GM12875 (cell line): Measurements from ENCODE around the gene AP1G1.
"Not testable (repeated sequence)": the region's sequence is repeated elsewhere in the genome, so short reads cannot be mapped to it uniquely, and the experiment has no call there.

ENCODE experiments used
- H3K4me3 ChIP-seq: one replicate; pipeline ENCODE4 v1.5.1; 2011; ENCODE audit warnings: low read depth, low read length, control low read depth
- TF ChIP-seq, protein P1 (sequence below): IDR thresholded peaks from 2 replicates; pipeline ENCODE4 v1.5.1; 2011; ENCODE audit warnings: low read depth, mild to moderate bottlenecking, control low read depth, inconsistent platforms, low read length, moderate library complexity, borderline replicate concordance; ENCODE audit not compliant: insufficient read depth

The AP1G1 gene

GRCh38 chr16:71789136-71789535 lies 19.5 kb downstream of the AP1G1 start:
- TF ChIP-seq, protein P1, sequence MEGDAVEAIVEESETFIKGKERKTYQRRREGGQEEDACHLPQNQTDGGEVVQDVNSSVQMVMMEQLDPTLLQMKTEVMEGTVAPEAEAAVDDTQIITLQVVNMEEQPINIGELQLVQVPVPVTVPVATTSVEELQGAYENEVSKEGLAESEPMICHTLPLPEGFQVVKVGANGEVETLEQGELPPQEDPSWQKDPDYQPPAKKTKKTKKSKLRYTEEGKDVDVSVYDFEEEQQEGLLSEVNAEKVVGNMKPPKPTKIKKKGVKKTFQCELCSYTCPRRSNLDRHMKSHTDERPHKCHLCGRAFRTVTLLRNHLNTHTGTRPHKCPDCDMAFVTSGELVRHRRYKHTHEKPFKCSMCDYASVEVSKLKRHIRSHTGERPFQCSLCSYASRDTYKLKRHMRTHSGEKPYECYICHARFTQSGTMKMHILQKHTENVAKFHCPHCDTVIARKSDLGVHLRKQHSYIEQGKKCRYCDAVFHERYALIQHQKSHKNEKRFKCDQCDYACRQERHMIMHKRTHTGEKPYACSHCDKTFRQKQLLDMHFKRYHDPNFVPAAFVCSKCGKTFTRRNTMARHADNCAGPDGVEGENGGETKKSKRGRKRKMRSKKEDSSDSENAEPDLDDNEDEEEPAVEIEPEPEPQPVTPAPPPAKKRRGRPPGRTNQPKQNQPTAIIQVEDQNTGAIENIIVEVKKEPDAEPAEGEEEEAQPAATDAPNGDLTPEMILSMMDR: no peak
- H3K4me3 ChIP-seq: no peak overlapping the region

GRCh38 chr16:71788578-71788977 lies 20.1 kb downstream of the AP1G1 start:
- H3K4me3 ChIP-seq: no peak overlapping the region
- TF ChIP-seq, protein P1: no peak

DNA sequence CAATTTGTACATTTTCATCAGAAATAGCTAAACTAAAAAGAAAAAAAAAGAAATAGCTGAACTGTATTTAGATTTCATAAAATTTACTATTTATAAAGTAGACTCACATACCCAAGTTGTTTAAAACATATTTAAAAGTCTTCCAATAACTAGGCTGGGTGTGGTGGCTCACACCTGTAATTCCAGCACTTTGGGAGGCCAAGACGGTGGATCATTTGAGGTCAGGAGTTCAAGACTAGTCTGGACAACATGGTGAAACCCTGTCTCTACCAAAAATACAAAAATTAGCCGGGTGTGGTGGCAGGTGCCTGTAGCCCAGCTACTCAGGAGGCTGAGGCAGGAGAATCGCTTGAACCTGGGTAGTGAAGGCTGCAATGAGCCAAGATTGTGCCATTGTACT lies 23.5 kb downstream of the AP1G1 start:
- not testable (repeated sequence) for H3K4me3 ChIP-seq

- H3K4me3 ChIP-seq: no peak overlapping the region
- TF ChIP-seq, protein P1: no peak
These were observed 24.5 kb downstream of the AP1G1 start for GRCh38 chr16:71784093-71784492.

DNA sequence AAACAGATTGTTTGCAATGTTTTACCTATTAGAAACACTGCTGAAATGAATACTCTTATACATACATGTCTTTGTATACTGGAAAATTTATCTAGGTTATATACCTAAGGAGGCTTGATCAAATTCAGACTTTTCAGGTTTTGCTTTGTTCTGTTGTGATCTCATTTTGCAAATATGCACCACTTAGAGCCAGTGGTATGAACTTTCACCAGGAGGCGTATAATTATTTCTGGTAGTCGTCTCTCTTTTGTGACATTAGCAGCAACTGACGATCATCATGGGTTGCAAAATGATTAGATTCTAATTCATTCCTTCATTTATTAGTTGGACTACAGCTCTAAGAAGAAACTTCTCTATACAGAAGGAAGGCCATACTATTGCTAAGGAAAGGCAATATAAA lies 26.9 kb downstream of the AP1G1 start:
- H3K4me3 ChIP-seq: no peak overlapping the region
- TF ChIP-seq, protein P1: no peak

DNA sequence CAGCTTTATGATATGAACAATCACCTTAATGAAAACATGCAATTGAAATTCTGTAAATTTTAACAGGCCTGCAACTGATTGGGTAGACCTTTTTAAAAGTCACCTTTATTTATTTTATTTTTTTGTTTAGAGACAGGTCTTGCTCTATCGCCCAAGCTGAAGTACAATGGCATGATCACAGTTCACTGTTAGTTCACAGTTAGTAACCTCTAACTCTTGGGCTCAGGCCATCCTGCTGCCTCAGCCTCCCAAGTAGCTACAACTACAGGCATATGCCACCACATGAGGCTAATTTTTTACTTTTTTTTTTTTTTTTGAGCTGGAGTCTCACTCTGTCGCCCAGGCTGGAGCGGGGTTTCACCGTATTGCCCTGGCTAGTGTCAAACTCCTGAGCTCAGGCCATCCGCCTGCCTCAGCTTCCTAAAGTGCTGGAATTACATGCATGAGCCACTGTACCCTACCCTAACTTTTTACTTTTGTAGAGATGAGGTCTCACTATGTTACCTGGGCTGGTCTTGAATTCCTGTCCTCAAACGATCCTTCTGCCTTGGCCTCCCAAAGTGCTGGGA lies 28.0 kb downstream of the AP1G1 start:
- TF ChIP-seq, protein P1: no peak
- H3K4me3 ChIP-seq: no peak overlapping the region

- TF ChIP-seq, protein P1: no peak
- H3K4me3 ChIP-seq: no peak overlapping the region
These were observed 29.9 kb downstream of the AP1G1 start for GRCh38 chr16:71778780-71779179.

DNA sequence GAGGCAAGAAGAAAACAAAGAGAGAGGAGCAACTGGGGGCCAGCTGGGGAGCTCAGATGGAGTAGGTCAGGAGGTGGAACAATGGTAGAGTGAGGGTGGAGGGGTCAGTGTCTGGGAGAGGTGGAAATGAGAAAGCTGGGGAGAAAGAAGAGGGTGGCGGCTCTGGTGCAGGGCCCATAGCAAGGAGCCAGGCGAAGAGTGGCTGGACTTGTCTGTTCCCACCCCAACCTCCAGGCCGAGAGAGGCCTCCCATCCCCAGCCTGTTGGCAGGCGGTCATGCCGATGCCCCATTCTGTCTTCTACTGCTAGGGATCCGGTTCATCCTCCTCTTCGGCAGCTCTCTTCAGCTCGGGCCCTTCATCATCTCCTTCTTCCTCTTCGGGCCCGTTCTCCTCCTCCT lies 31.3 kb downstream of the AP1G1 start:
- H3K4me3 ChIP-seq: no peak overlapping the region
- TF ChIP-seq, protein P1: no peak
